Measurements from ENCODE around the gene SLC16A9.

- TF ChIP-seq RAD21 (IDR thresholded peaks at IDR 0.05; ENCODE audit: low read depth): no peak
- no peak for TF ChIP-seq MAX (IDR thresholded peaks at IDR 0.05)
- TF ChIP-seq EGR1 (IDR thresholded peaks at IDR 0.05): no peak
- TF ChIP-seq YY1 (IDR thresholded peaks at IDR 0.05; ENCODE audit: low read depth): no peak
- TF ChIP-seq CREB1 (IDR thresholded peaks at IDR 0.05; ENCODE audit: low read depth): no peak
- no peak for TF ChIP-seq EP300 (IDR thresholded peaks at IDR 0.05; ENCODE audit: borderline replicate concordance)
- TF ChIP-seq CEBPB (IDR thresholded peaks at IDR 0.05): no peak
- TF ChIP-seq TCF12 (IDR thresholded peaks at IDR 0.05; ENCODE audit: low read depth): no peak
- TF ChIP-seq USF1 (IDR thresholded peaks at IDR 0.05): no peak
These were observed 9.7 kb upstream of the SLC16A9 start for GRCh38 chr10:59719374-59719773.

All from Ishikawa (cell line).